WTC11 (cell line): ENCODE results near the gene ASIC3. TPM values are rescaled to one million over a fixed set of nuclear protein-coding genes. Genes with fewer than 3 reads are reported as not detected.
A peak's percentile ranks its signal among the peaks of the same experiment; 100 is the strongest.

ENCODE experiments used
- CBFB ChIP-seq: sonication (generic); formaldehyde crosslinking; IDR thresholded peaks from 2 replicates; pipeline ENCODE4 v1.8.1; 2022; ENCODE audit warnings: mild to moderate bottlenecking, low read depth, missing genetic modification reagents
- CTCF ChIP-seq: fragments of 200-600 bp; IDR thresholded peaks from 2 replicates; pipeline ENCODE4 v1.8.0; 2022; ENCODE audit warnings: antibody characterized with exemption
- FOXK1 ChIP-seq: sonication (generic); formaldehyde crosslinking; IDR thresholded peaks from 2 replicates; pipeline ENCODE4 v1.8.0; 2022; ENCODE audit warnings: mild to moderate bottlenecking, moderate library complexity, missing genetic modification reagents
- FOXP1 ChIP-seq: sonication (generic); formaldehyde crosslinking; IDR thresholded peaks from 2 replicates; pipeline ENCODE4 v1.8.0; 2022; ENCODE audit warnings: missing genetic modification reagents, mild to moderate bottlenecking, moderate library complexity, borderline replicate concordance
- GRHL2 ChIP-seq: fragments of 250-450 bp; sonication (Bioruptor Pico); IDR thresholded peaks from 2 replicates; pipeline ENCODE4 v1.8.0; 2022; ENCODE audit warnings: mild to moderate bottlenecking, moderate library complexity; ENCODE audit not compliant: insufficient replicate concordance, severe bottlenecking
- IRF1 ChIP-seq: sonication (generic); formaldehyde crosslinking; IDR thresholded peaks from 2 replicates; pipeline ENCODE4 v1.8.0; 2023; ENCODE audit warnings: missing genetic modification reagents
- JAZF1 ChIP-seq: fragments of 250-450 bp; sonication (Bioruptor Pico); IDR thresholded peaks from 2 replicates; pipeline ENCODE4 v1.9.0; 2021; ENCODE audit warnings: moderate library complexity, mild to moderate bottlenecking, inconsistent platforms
- MLX ChIP-seq: sonication (generic); formaldehyde crosslinking; IDR thresholded peaks from 2 replicates; pipeline ENCODE4 v1.8.1; 2023; ENCODE audit warnings: mild to moderate bottlenecking, missing genetic modification reagents, moderate library complexity
- NFATC4 ChIP-seq: fragments of 250-450 bp; sonication (Bioruptor Pico); IDR thresholded peaks from 2 replicates; pipeline ENCODE4 v1.9.0; 2021; ENCODE audit warnings: mild to moderate bottlenecking
- NR1H2 ChIP-seq: sonication (generic); formaldehyde crosslinking; IDR thresholded peaks from 2 replicates; pipeline ENCODE4 v1.9.0; 2021; ENCODE audit warnings: mild to moderate bottlenecking, moderate library complexity, missing genetic modification reagents
- NR2C2 ChIP-seq: sonication (generic); formaldehyde crosslinking; IDR thresholded peaks from 2 replicates; pipeline ENCODE4 v1.8.0; 2022; ENCODE audit warnings: mild to moderate bottlenecking, missing genetic modification reagents
- SP1 ChIP-seq: sonication (generic); formaldehyde crosslinking; conservative IDR thresholded peaks from 2 replicates; pipeline ENCODE4 v1.8.1; 2022; ENCODE audit warnings: missing genetic modification reagents
- TCF7 ChIP-seq: sonication (generic); formaldehyde crosslinking; IDR thresholded peaks from 2 replicates; pipeline ENCODE4 v1.8.0; 2022; ENCODE audit warnings: mild to moderate bottlenecking, low read depth, missing genetic modification reagents, moderate library complexity
- TEAD1 ChIP-seq: sonication (generic); formaldehyde crosslinking; IDR thresholded peaks from 2 replicates; pipeline ENCODE4 v1.8.0; 2022; ENCODE audit warnings: mild to moderate bottlenecking, missing genetic modification reagents
- TP53 ChIP-seq: sonication (generic); formaldehyde crosslinking; IDR thresholded peaks from 2 replicates; pipeline ENCODE4 v1.8.1; 2023; ENCODE audit warnings: mild to moderate bottlenecking, missing genetic modification reagents
- USF1 ChIP-seq: sonication (generic); formaldehyde crosslinking; IDR thresholded peaks from 2 replicates; pipeline ENCODE4 v1.8.0; 2022; ENCODE audit warnings: mild to moderate bottlenecking, missing genetic modification reagents
- ZBTB43 ChIP-seq: sonication (generic); formaldehyde crosslinking; IDR thresholded peaks from 2 replicates; pipeline ENCODE4 v1.8.1; 2023; ENCODE audit warnings: mild to moderate bottlenecking, missing genetic modification reagents
- ZMAT4 ChIP-seq: fragments of 250-450 bp; sonication (Bioruptor Pico); IDR thresholded peaks from 2 replicates; pipeline ENCODE4 v1.9.0; 2021; ENCODE audit warnings: mild to moderate bottlenecking
- ZNF281 ChIP-seq: sonication (generic); formaldehyde crosslinking; IDR thresholded peaks from 2 replicates; pipeline ENCODE4 v1.8.0; 2023; ENCODE audit warnings: mild to moderate bottlenecking, missing genetic modification reagents
- ZNF532 ChIP-seq: fragments of 250-450 bp; sonication (Bioruptor Pico); IDR thresholded peaks from 2 replicates; pipeline ENCODE4 v1.9.0; 2021; ENCODE audit warnings: mild to moderate bottlenecking, borderline replicate concordance
- ZNF671 ChIP-seq: fragments of 250-450 bp; sonication (Bioruptor Pico); IDR thresholded peaks from 2 replicates; pipeline ENCODE4 v1.8.0; 2021; ENCODE audit warnings: mild to moderate bottlenecking
- ZSCAN18 ChIP-seq: fragments of 250-450 bp; sonication (Bioruptor Pico); IDR thresholded peaks from 2 replicates; pipeline ENCODE4 v2.1.2; 2022; ENCODE audit warnings: mild to moderate bottlenecking, moderate library complexity
- total RNA-seq: library from RNA; stranded (reverse); gene quantifications from 3 replicates; pipeline ENCODE4 v1.2.3, GENCODE V29; 2021

ASIC3 gene
- total RNA-seq, 1 experiment from 2014 or later, result 5.5 TPM

GRCh38 chr7:151076863-151077704 is 28.8 kb downstream of the ASIC3 start (continued):
- 0 out of 2 replicates have a peak, but pooled peaks have one; percentile 40 for TF ChIP-seq IRF1
- no peak for TF ChIP-seq ZNF532 (CRISPR knock-in tag)
- no peak for TF ChIP-seq ZNF281 (CRISPR knock-in tag)
- TF ChIP-seq TP53 (CRISPR knock-in tag), result no peak
- TF ChIP-seq CBFB (CRISPR knock-in tag), result no peak
- no peak for TF ChIP-seq USF1 (CRISPR knock-in tag)
- TF ChIP-seq MLX (CRISPR knock-in tag), result no peak
- TF ChIP-seq NR2C2, result no peak
- no peak for TF ChIP-seq GRHL2 (CRISPR knock-in tag)
- TF ChIP-seq CTCF, result peak; percentile 45; the same call in 1 of the 2 replicates
- TF ChIP-seq ZSCAN18 (CRISPR knock-in tag), result no peak
- peak; percentile 66 for TF ChIP-seq SP1
- peak; percentile 36; the same call in 1 of the 2 replicates for TF ChIP-seq ZNF671
- TF ChIP-seq NFATC4 (CRISPR knock-in tag), result no peak
- no peak for TF ChIP-seq TCF7 (CRISPR knock-in tag)
- TF ChIP-seq FOXP1 (CRISPR knock-in tag), result no peak
- 0 out of 2 replicates have a peak, but pooled peaks have one; percentile 17 for TF ChIP-seq FOXK1 (CRISPR knock-in tag)
- no peak for TF ChIP-seq JAZF1 (CRISPR knock-in tag)
- TF ChIP-seq ZMAT4 (CRISPR knock-in tag), result no peak
- no peak for TF ChIP-seq ZBTB43
- no peak for TF ChIP-seq NR1H2 (CRISPR knock-in tag)
- TF ChIP-seq TEAD1, result peak; percentile 65; the same call in 1 of the 2 replicates
